Neural progenitor cell (in vitro differentiated cells): ENCODE measurements around the gene RMND5A.

Source experiments
- EZH2 ChIP-seq: fragments of 200-600 bp; sonication (generic); IDR thresholded peaks from 2 replicates; pipeline ENCODE4 v1.6.1; 2017; ENCODE audit warnings: antibody characterized with exemption, mild to moderate bottlenecking, moderate library complexity
- EZH2phosphoT487 ChIP-seq: fragments of 200-600 bp; sonication (generic); IDR thresholded peaks from 2 replicates; pipeline ENCODE4 v1.6.1; 2017; ENCODE audit warnings: antibody characterized with exemption
- TF ChIP-seq, protein P1 (sequence below): fragments of 200-600 bp; sonication (generic); IDR thresholded peaks from 2 replicates; pipeline ENCODE4 v1.5.1; 2017; ENCODE audit warnings: antibody characterized with exemption, mild to moderate bottlenecking

- TF ChIP-seq, protein P1, sequence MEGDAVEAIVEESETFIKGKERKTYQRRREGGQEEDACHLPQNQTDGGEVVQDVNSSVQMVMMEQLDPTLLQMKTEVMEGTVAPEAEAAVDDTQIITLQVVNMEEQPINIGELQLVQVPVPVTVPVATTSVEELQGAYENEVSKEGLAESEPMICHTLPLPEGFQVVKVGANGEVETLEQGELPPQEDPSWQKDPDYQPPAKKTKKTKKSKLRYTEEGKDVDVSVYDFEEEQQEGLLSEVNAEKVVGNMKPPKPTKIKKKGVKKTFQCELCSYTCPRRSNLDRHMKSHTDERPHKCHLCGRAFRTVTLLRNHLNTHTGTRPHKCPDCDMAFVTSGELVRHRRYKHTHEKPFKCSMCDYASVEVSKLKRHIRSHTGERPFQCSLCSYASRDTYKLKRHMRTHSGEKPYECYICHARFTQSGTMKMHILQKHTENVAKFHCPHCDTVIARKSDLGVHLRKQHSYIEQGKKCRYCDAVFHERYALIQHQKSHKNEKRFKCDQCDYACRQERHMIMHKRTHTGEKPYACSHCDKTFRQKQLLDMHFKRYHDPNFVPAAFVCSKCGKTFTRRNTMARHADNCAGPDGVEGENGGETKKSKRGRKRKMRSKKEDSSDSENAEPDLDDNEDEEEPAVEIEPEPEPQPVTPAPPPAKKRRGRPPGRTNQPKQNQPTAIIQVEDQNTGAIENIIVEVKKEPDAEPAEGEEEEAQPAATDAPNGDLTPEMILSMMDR, result no peak
- TF ChIP-seq EZH2phosphoT487, result no peak
- no peak for TF ChIP-seq EZH2
Observed at GRCh38 chr2:86776532-86776931, 56.4 kb downstream of the RMND5A start.
